ENCODE results near the gene MAPK1IP1L. TPM values are rescaled to one million over a fixed set of nuclear protein-coding genes. Genes with fewer than 3 reads are reported as not detected.

The MAPK1IP1L gene
- total and polyA plus RNA-seq, 2 donors (not counting 1 experiment from before 2014, with no cell fraction given) = 116 to 141 TPM

DNA sequence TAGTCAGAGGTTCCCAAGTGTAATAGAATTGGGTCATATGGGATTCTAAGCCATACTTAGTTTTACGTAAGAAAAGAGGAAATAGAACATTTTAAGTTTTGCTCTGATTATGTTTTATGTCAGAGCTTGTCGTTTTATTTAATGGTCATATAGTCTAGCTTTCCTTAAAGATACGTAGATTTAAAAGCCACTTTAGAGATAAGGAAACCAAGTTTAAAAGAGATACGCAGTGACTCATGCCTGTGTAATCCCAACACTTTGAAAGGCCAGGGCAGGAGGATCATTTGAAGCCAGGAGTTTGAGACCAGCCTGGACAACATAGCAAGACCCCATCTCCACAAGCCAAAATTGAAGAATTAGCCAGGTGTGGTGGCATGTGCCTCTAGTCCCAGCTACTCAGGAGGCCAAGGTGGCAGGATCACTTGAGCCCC, 19.5 kb downstream of the MAPK1IP1L start:
- Histone ChIP-seq H3K36me3 (replicated peaks in 1 of 2; ENCODE audit: control extremely low read depth in 1 of 2, control insufficient read depth in 1 of 2, extremely low read depth in 1 of 2, insufficient read depth in 2 of 2, low read length in 1 of 2) (peaks cover 0 to 1% of the 10 kb centered on the region in 2 experiments), H2AFZ (ENCODE audit: insufficient read depth, low read depth, low read length, poor library complexity, severe bottlenecking) (no peak overlapping the region), H3K4me3 (ENCODE audit: control extremely low read depth in 1 of 5, extremely low read depth in 1 of 5, insufficient read depth in 1 of 5, low read depth in 2 of 5, low read length in 4 of 5) (no peak overlapping the region), H4K20me1 (ENCODE audit: control insufficient read depth, insufficient read depth, low read length, poor library complexity, severe bottlenecking) (no peaks in the 10 kb centered on the region), H3K79me2 (ENCODE audit: control insufficient read depth, insufficient read depth, low read length) (no peaks in the 10 kb centered on the region), H3K27me3 (replicated peaks in 1 of 4; ENCODE audit: control extremely low read depth in 1 of 4, control insufficient read depth in 3 of 4, insufficient read depth in 4 of 4, low read length in 3 of 4) (no peaks in the 10 kb centered on the region), H3K4me1 (ENCODE audit: control insufficient read depth in 2 of 2, insufficient read depth in 2 of 2, low read length in 2 of 2) (peaks cover 34 to 50% of the 10 kb centered on the region in 2 donors), H3K9ac (ENCODE audit: low read length) (no peak overlapping the region), H3K4me2 (replicated peaks; ENCODE audit: low read depth, low read length, poor library complexity, severe bottlenecking) (peak overlapping the region; percentile 67), H3K9me3 (ENCODE audit: control extremely low read depth in 1 of 3, control insufficient read depth in 2 of 3, insufficient read depth in 1 of 3, low read length in 2 of 3) (no peaks in the 10 kb centered on the region), H3K27ac (ENCODE audit: low read length in 2 of 2) (peak overlapping the region; percentile 84 to 93)
- Mint-ChIP-seq H3K27ac (peak overlapping the region; percentile 96), H3K4me1 (peaks cover 72% of the 10 kb centered on the region), H3K9me3 (ENCODE audit: insufficient read depth) (no peaks in the 10 kb centered on the region), H3K4me3 (peak overlapping the region; percentile 81), H3K27me3 (no peaks in the 10 kb centered on the region)
- DNase-seq (peak; percentile 43), ATAC-seq (ENCODE audit: low read depth) (no peak)
- intact Hi-C loops (cut with micrococcal nuclease) = loop anchor here (5.0 to 10.0 kb wide), 2 partner anchors 56 to 1044 kb away; partner anchors contain the start of genes LGALS3 and PELI2
- CTCF ChIA-PET = interaction anchor here (1.6 to 3.8 kb wide), 3 partner anchors 19 to 90 kb away, joined by 9 to 32 read pairs (median 19); partner anchors contain the start of gene MAPK1IP1L
- TF ChIP-seq CTCF (IDR thresholded peaks at IDR 0.05) = no peak
- no peak for TF ChIP-seq EZH2 (IDR thresholded peaks at IDR 0.05; ENCODE audit: borderline replicate concordance, insufficient read depth, low read depth, low read length, poor library complexity, severe bottlenecking)
- WGBS (ENCODE audit: insufficient coverage) = 63% methylated on average over 3 of the region's 4 CpGs
- POLR2A ChIA-PET = interaction anchor here (1.5 to 2.2 kb wide), 2 partner anchors 11 to 19 kb away, joined by 3 to 23 read pairs; partner anchors contain the start of gene MAPK1IP1L
